A673 (cell line): ENCODE measurements around the gene ARHGEF28. TPM values are rescaled to one million over a fixed set of nuclear protein-coding genes. Genes with fewer than 3 reads are reported as not detected.

Experiments used
- BruUV-seq: library from RNA; stranded (reverse); fragments of 400-500 nt; replicated peaks from 2 replicates; lab custom pipeline; 2021; lab: Mats Ljungman, UMichigan
- CTCF ChIA-PET: fragments of 300-600 bp; sonication (Branson Sonifier 250); formaldehyde crosslinking; loops from one replicate; lab custom pipeline; 2022; ENCODE audit warnings: antibody characterized with exemption; lab: Charles Lee
- POLR2A ChIA-PET: fragments of 300-600 bp; sonication (Branson Sonifier 250); formaldehyde crosslinking; loops from one replicate; lab custom pipeline; 2022; ENCODE audit warnings: antibody characterized with exemption; ENCODE audit not compliant: low non-redundant PET; lab: Charles Lee
- DNase-seq: peaks from one replicate; pipeline ENCODE4 v3.0.0-alpha.2; 2015; ENCODE audit warnings: low spot score
- H3K27ac ChIP-seq: fragments of 200-600 bp; sonication (generic); 2 replicates; pipeline ENCODE4 v1.5.1; 2016; ENCODE audit warnings: mixed run types, low read depth, mild to moderate bottlenecking, mixed read lengths, antibody characterized with exemption, low read length; ENCODE audit not compliant: poor library complexity, severe bottlenecking
- H3K27me3 ChIP-seq: fragments of 200-600 bp; sonication (generic); replicated peaks from 2 replicates; pipeline ENCODE4 v1.6.1; 2017; ENCODE audit warnings: mixed run types, low read depth, mild to moderate bottlenecking, mixed read lengths, antibody characterized with exemption, low read length; ENCODE audit not compliant: insufficient read depth, poor library complexity
- H3K36me3 ChIP-seq: fragments of 200-600 bp; sonication (generic); 2 replicates; pipeline ENCODE4 v1.6.1; 2016; ENCODE audit warnings: mixed run types, mild to moderate bottlenecking, mixed read lengths, antibody characterized with exemption, low read length; ENCODE audit not compliant: insufficient read depth, poor library complexity, severe bottlenecking
- H3K4me1 ChIP-seq: fragments of 200-600 bp; sonication (generic); 2 replicates; pipeline ENCODE4 v1.6.1; 2017; ENCODE audit warnings: mixed run types, mild to moderate bottlenecking, mixed read lengths, antibody characterized with exemption, low read length; ENCODE audit not compliant: insufficient read depth, poor library complexity, severe bottlenecking
- H3K4me3 ChIP-seq: fragments of 200-600 bp; sonication (generic); 2 replicates; pipeline ENCODE4 v1.5.1; 2016; ENCODE audit warnings: low read depth, mixed run types, mild to moderate bottlenecking, mixed read lengths, low read length; ENCODE audit not compliant: poor library complexity, severe bottlenecking
- H3K9me3 ChIP-seq: fragments of 200-600 bp; sonication (generic); 2 replicates; pipeline ENCODE4 v1.6.1; 2016; ENCODE audit warnings: mixed run types, low read depth, mild to moderate bottlenecking, mixed read lengths, antibody characterized with exemption, low read length; ENCODE audit not compliant: poor library complexity, severe bottlenecking
- CTCF ChIP-seq: fragments of 300-800, 200-600 bp; sonication (generic); conservative IDR thresholded peaks from 2 replicates; pipeline ENCODE4 v1.5.1; 2017; ENCODE audit warnings: low read depth, mild to moderate bottlenecking, antibody characterized with exemption, low read length, moderate library complexity, mixed read lengths
- EZH2 ChIP-seq: fragments of 200-600 bp; sonication (generic); IDR thresholded peaks from 2 replicates; pipeline ENCODE4 v1.6.1; 2017; ENCODE audit warnings: borderline replicate concordance, low read depth, mild to moderate bottlenecking, mixed read lengths, antibody characterized with exemption, low read length; ENCODE audit not compliant: poor library complexity, severe bottlenecking
- intact Hi-C: fragments of 100-400 bp; cut with micrococcal nuclease; formaldehyde crosslinking; loops from one replicate; pipeline ENCODE4 v1.10.0; 2022; ENCODE audit not compliant: unreplicated experiment
- total RNA-seq: library from RNA; stranded (reverse); gene quantifications from 2 replicates; pipeline ENCODE4 v1.2.3, GENCODE V29; 2021

The ARHGEF28 gene
- total RNA-seq, 1 experiment from 2014 or later: 3.4 TPM

DNA sequence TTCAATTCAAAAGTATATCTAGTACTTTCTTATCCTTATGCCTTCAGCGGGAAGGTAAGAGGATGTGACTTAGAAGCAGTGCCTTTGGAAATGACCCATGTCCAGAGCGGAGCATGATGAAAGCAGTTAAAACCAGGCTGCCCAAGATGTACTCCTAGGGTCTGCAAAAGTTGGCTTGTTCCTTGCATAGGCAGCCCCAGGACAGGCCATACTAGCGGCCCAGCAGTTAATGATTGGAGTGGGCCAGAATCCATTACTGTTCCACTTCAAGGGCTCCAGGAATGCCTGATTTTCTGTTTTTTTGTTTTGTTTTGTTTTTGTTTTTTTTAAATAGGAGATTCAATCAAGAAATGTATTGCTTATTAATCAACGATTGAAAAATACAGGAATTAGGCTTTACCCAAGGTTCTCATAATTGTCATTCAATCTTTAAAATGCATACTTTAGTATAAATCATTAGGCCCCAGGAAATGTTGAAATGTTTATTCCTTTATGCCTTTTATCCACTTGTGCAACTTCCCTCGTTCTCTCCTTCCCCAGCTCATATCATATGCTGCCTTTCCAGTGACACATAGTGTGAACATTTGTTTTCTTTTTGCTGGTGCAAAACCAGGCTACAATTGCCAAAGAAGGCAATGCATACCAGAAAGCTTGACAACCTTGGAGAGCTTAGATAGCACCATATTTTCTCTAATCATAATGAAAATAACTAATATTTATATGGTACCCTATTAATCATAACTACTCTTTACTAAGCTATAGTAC is 190.8 kb downstream of the ARHGEF28 start:
- POLR2A ChIA-PET: no interaction called here
- no peaks in the 10 kb centered on the region for H3K4me1 ChIP-seq
- H3K9me3 ChIP-seq: no peaks in the 10 kb centered on the region
- H3K4me3 ChIP-seq: no peak overlapping the region
- no peaks in the 10 kb centered on the region for H3K27me3 ChIP-seq
- H3K27ac ChIP-seq: no peak overlapping the region
- intact Hi-C loops: no loop called here
- CTCF ChIA-PET: no interaction called here
- no peak for DNase-seq
- H3K36me3 ChIP-seq: no peaks in the 10 kb centered on the region
- no TSS peak for BruUV-seq
- TF ChIP-seq CTCF (no peak), EZH2 (no peak)

DNA sequence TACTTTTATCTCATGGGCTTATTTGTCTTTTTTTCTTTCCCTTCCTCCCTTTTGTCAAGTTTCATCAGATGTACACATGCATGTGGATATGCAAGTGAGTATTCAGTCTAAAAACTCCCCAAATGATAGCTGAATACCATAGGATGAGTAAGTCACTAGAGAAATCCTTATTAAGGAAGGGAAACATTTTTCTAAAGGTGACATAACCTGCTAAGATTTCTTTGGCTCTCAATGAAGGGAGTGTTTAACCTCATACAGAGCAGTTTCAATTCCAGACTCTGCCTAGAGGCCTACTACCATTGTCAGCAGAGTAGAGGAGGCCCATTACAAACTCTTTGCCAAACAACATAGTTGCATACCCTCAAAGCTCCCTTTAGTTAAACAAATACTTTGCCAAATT is 192.4 kb downstream of the ARHGEF28 start:
- POLR2A ChIA-PET: no interaction called here
- TF ChIP-seq EZH2 (no peak), CTCF (no peak)

GRCh38 chr5:73820326-73820725 is 194.3 kb downstream of the ARHGEF28 start:
- CTCF ChIA-PET: no interaction called here
- Histone ChIP-seq H3K4me1 (no peaks in the 10 kb centered on the region), H3K9me3 (no peaks in the 10 kb centered on the region), H3K36me3 (no peaks in the 10 kb centered on the region), H3K4me3 (no peak overlapping the region), H3K27ac (no peak overlapping the region), H3K27me3 (no peaks in the 10 kb centered on the region)
- BruUV-seq: no TSS peak
- POLR2A ChIA-PET: no interaction called here
- intact Hi-C loops: no loop called here
- TF ChIP-seq CTCF (no peak), EZH2 (no peak)
- no peak for DNase-seq

More for the DNA sequence above, 192.4 kb downstream of the ARHGEF28 start:
- BruUV-seq: no TSS peak
- no peaks in the 10 kb centered on the region for H3K27me3 ChIP-seq
- H3K27ac ChIP-seq: no peak overlapping the region
- intact Hi-C loops: no loop called here
- DNase-seq: no peak
- no peaks in the 10 kb centered on the region for H3K36me3 ChIP-seq
- no peaks in the 10 kb centered on the region for H3K4me1 ChIP-seq
- H3K4me3 ChIP-seq: no peak overlapping the region
- CTCF ChIA-PET: no interaction called here
- no peaks in the 10 kb centered on the region for H3K9me3 ChIP-seq
